ENCODE results near the gene NT5C1A.

Gene NT5C1A

GRCh38 chr1:39652105-39652504 lies 19.8 kb downstream of the NT5C1A start:
- no peak for TF ChIP-seq CTCF (conservative IDR thresholded peaks at IDR 0.05; ENCODE audit: low read depth, low read length)
- DNase-seq (ENCODE audit: low read depth), result no peak

GRCh38 chr1:39650431-39650830 lies 21.5 kb downstream of the NT5C1A start:
- DNase-seq (ENCODE audit: low read depth), result no peak
- no peak overlapping the region for H3K4me3 ChIP-seq (ENCODE audit: low read length)
- TF ChIP-seq CTCF (conservative IDR thresholded peaks at IDR 0.05; ENCODE audit: low read depth, low read length), result no peak

More at GRCh38 chr1:39652105-39652504, 19.8 kb downstream of the NT5C1A start:
- H3K4me3 ChIP-seq (ENCODE audit: low read length), result no peak overlapping the region

- no peak for TF ChIP-seq CTCF (conservative IDR thresholded peaks at IDR 0.05; ENCODE audit: low read depth, low read length)
- DNase-seq (ENCODE audit: low read depth), result no peak
- no peak overlapping the region for H3K4me3 ChIP-seq (ENCODE audit: low read length)
Observed at GRCh38 chr1:39649636-39650185, 22.2 kb downstream of the NT5C1A start.

GRCh38 chr1:39648496-39648895 lies 23.4 kb downstream of the NT5C1A start:
- H3K4me3 ChIP-seq (ENCODE audit: low read length), result no peak overlapping the region
- DNase-seq (ENCODE audit: low read depth), result no peak
- no peak for TF ChIP-seq CTCF (conservative IDR thresholded peaks at IDR 0.05; ENCODE audit: low read depth, low read length)

- no peak for TF ChIP-seq CTCF (conservative IDR thresholded peaks at IDR 0.05; ENCODE audit: low read depth, low read length)
- no peak for DNase-seq (ENCODE audit: low read depth)
- no peak overlapping the region for H3K4me3 ChIP-seq (ENCODE audit: low read length)
Observed at GRCh38 chr1:39647247-39647646, 24.7 kb downstream of the NT5C1A start.

- no peak overlapping the region for H3K4me3 ChIP-seq (ENCODE audit: low read length)
- no peak for DNase-seq (ENCODE audit: low read depth)
- no peak for TF ChIP-seq CTCF (conservative IDR thresholded peaks at IDR 0.05; ENCODE audit: low read depth, low read length)
Observed at GRCh38 chr1:39646232-39647081, 25.4 kb downstream of the NT5C1A start.

All from retinal pigment epithelial cell (primary cell).